NCI-H345 treated with DMSO at 0.1 percent for 48 hours (cell line): Measurements from ENCODE around the gene KCNJ10.
A peak's percentile ranks its signal among the peaks of the same experiment; 100 is the strongest.

Experiments used
- DNase-seq: peaks from one replicate; lab custom pipeline; 2025; ENCODE audit not compliant: unreplicated experiment; lab: John Stamatoyannopoulos, UW

The KCNJ10 gene

GRCh38 chr1:160084771-160085321 is 14.9 kb upstream of the KCNJ10 start:
- DNase-seq = no peak

GRCh38 chr1:160083968-160084770 is 14.2 kb upstream of the KCNJ10 start:
- peak; percentile 11 for DNase-seq

- no peak for DNase-seq
These were observed 13.0 kb upstream of the KCNJ10 start for GRCh38 chr1:160082926-160083325.

GRCh38 chr1:160082487-160082886 is 12.5 kb upstream of the KCNJ10 start:
- no peak for DNase-seq

- no peak for DNase-seq
These were observed 11.4 kb upstream of the KCNJ10 start, which contains the start of gene KCNJ9 for GRCh38 chr1:160081261-160081936. Gene KCNJ9, plus strand, starts transcription at chr1:160081538. Its CDS starts 2,493 bp downstream, at chr1:160084031.

GRCh38 chr1:160080381-160081100 is 10.6 kb upstream of the KCNJ10 start:
- DNase-seq = no peak

GRCh38 chr1:160079448-160079847 is 9.5 kb upstream of the KCNJ10 start:
- DNase-seq = no peak

- peak; percentile 5 for DNase-seq
These were observed 8.7 kb upstream of the KCNJ10 start for GRCh38 chr1:160078512-160079195.

- DNase-seq = no peak
These were observed 7.5 kb upstream of the KCNJ10 start for GRCh38 chr1:160077486-160077885.

- no peak for DNase-seq
These were observed 6.3 kb upstream of the KCNJ10 start for GRCh38 chr1:160076295-160076694.

GRCh38 chr1:160075836-160076235 is 5.9 kb upstream of the KCNJ10 start:
- no peak for DNase-seq

GRCh38 chr1:160074865-160075264 is 4.9 kb upstream of the KCNJ10 start:
- no peak for DNase-seq

GRCh38 chr1:160071289-160071688 is 1.3 kb upstream of the KCNJ10 start:
- DNase-seq = no peak

GRCh38 chr1:160070243-160071163 is 543 bp upstream of the KCNJ10 start:
- DNase-seq = peak; percentile 51

- no peak for DNase-seq
These were observed 1.7 kb downstream of the KCNJ10 start for GRCh38 chr1:160068225-160068624.

- no peak for DNase-seq
These were observed 2.9 kb downstream of the KCNJ10 start for GRCh38 chr1:160066829-160067745.

GRCh38 chr1:160064746-160065145 is 5.2 kb downstream of the KCNJ10 start:
- DNase-seq = no peak

- DNase-seq = no peak
These were observed 5.8 kb downstream of the KCNJ10 start for GRCh38 chr1:160064164-160064563.

- no peak for DNase-seq
These were observed 6.8 kb downstream of the KCNJ10 start for GRCh38 chr1:160063176-160063575.
